Ishikawa (cell line): Measurements from ENCODE around the gene AAR2.

Experiments used
- CEBPB ChIP-seq: IDR thresholded peaks from 2 replicates; pipeline ENCODE4 v1.6.1; 2012
- EGR1 ChIP-seq: IDR thresholded peaks from 2 replicates; pipeline ENCODE4 v1.6.1; 2012
- FOXM1 ChIP-seq: IDR thresholded peaks from 2 replicates; pipeline ENCODE4 v1.6.1; 2012; ENCODE audit warnings: low read depth, borderline replicate concordance
- TAF1 ChIP-seq: IDR thresholded peaks from 2 replicates; pipeline ENCODE4 v1.6.1; 2012; ENCODE audit warnings: low read depth, mild to moderate bottlenecking
- YY1 ChIP-seq: IDR thresholded peaks from 2 replicates; pipeline ENCODE4 v1.6.1; 2012; ENCODE audit warnings: low read depth
- TF ChIP-seq, protein P1 (sequence below): IDR thresholded peaks from 2 replicates; pipeline ENCODE4 v1.6.1; 2012

DNA sequence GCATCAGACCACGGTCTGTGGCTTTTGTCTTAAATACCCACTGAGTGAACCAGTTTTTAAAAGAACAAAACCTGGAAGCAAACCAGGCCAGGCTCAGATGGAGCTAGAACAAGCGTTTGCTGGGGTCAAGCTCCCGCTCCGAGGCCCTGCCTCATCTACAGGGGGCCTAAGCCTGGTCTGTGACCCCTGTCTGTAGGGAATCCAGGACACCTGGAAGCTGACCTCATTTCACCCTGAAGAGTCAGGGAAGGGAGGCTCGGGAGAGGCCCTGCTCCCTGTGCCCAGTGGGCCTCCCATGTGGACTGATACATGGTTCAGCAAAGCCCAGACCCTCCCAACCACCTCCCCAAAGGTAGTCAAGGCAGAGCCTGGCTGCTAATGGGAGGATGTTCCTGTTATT, 43.1 kb downstream of the AAR2 start:
- TF ChIP-seq FOXM1 = no peak
- no peak for TF ChIP-seq CEBPB
- TF ChIP-seq, protein P1, sequence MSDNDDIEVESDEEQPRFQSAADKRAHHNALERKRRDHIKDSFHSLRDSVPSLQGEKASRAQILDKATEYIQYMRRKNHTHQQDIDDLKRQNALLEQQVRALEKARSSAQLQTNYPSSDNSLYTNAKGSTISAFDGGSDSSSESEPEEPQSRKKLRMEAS = no peak
- TF ChIP-seq TAF1 = no peak
- no peak for TF ChIP-seq YY1
- TF ChIP-seq EGR1 = no peak
